Measurements from ENCODE around the gene RAB6B.

The RAB6B gene

DNA sequence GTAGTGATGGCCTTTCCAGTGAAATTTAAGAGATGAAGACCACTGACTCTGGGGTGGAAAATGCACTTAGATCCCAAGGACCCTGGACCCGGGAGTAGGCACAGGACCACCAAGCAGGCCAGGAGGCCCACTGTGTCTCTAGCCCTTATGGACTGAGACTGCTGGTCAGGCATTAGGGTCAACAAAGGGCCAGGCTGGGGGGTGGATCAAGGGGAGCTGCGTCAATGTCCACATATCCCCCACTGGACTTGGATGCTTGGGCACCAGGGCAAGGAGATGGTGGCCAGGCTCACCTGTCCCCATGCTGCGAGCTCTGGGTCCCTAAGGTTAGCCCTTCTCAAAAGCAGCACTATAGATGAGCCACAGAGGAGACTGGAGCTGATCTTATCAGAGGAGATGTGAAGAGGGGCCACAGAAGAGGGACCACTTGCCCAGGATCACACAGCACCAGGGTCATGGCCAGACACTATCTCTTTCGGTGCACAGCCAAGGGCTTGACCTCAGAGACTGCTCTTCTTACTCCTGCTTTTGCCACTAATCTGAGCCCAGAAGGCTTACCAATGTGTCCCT is 14.7 kb downstream of the RAB6B start:
- no peak for DNase-seq

DNA sequence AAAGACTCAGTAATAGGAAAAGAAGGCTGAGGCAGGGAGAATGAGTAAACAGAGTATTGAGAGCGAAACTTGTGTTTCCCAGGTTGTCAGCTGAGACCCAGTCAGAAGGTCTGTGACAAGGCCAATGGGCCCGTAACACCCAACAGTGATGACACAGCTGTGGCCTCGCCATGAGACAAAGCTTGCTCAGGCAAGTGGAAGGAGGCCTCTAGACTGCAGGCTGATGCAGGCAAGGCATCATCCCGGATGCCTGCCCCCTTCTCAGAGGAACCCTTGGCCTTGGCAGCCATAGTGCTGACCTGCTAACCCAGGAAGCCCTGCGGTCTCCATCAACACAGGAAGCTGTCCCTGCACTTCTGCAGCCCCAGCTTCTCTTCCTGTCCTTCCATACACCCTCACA is 15.4 kb downstream of the RAB6B start:
- no peak for DNase-seq

DNA sequence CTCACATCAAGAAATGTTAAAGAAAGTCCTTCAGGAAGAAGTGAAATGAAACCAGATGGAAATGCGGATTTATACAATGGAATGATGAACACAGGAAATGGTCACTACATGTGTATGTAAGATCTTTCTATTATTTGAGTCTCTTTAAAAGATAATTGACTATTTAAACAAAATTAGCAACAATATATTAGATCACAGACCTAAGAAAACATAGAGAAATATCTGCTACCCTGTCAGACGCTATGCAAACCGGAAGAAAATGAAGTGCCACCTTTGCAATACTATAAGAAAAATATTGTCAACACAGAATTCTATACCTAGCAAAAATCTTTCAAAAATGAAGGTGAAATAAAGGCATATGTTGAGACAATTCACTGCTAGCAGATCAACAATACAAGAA is 17.2 kb downstream of the RAB6B start:
- no peak for DNase-seq

DNA sequence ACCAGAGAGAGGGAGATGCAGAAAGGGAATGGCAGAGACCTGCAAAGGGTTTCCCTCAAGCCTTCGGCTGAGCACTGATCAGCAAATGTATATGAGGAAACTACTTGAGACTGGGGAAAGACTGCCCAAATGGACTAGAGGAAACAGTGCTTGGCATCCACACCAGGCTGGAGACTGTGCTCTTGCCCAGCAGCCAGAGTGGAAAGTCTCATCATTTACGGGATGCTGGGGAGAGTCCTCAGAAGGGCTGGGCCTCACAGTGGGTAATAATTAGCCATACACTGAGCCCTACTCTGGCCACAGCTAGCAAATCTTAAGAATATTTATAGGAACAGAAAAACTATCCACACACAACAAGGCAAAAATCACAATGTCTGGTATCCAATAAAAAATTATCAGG is 18.5 kb downstream of the RAB6B start:
- no peak for DNase-seq

DNA sequence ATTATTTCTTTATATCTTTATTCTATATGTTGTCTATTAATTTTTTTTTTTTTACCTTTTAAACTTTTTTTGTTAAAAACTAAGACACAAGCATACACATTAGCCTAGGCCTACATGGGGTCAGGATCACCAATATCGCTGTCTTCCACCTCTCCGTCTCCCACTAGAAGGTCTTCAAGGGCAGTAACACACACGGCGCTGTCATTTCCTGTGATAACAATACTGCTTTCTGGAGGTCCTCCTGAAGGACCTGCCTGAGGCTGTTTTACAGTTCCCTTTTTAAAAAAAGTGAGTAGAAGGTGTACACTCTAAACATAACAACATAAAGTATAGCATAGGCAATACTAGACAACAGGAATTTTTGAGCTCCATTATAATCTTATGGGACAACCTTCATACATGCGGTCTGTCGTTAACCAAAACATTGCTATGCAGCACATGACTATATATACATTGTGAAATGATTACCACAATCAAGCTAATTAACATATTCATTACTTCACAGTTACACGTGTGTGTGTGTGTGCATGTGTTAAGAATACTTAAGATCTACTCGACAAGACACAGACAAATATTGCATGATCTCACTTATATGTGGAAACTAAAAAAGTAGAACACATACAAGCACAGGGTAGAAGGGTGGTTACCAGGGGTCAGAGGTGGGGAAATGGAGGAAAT is 20.8 kb downstream of the RAB6B start:
- no peak for DNase-seq

DNA sequence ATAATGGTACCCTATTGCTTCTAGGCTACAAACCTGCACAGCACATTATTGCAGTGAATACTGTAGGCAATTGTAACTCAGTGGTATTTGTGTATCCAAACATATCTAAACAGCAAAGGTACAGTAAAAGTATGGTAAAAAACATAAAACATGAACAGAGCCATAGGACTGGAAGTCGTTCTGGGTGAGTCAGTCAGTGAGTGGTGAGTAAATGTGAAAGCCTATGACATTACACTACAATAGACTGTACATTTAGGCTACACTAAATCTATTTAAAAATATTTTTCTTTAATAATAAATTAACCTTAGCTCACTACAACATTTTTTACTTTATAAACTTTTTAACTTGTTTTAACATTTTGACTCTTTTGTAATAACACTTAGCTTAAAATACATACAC is 21.3 kb downstream of the RAB6B start:
- no peak for DNase-seq

DNA sequence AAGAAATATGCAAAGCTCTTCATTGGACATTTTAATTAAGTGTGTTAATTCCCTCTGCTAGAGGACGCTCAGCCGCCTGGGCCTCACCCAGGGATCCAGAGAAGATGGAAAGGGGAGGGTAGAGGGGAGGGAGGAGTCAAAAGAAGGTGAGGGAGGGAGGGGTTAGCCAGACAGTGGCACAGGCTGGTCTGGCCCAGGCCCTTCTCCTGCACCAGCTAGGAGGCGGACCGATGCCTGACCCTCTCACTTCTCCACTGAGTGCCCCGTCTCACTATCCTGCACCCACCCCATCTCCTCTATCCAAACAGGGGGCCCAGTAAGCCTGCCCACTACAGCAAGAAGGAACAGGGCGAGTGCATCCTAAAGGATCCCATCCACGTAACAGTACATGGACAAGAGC is 22.9 kb downstream of the RAB6B start:
- no peak for DNase-seq

DNA sequence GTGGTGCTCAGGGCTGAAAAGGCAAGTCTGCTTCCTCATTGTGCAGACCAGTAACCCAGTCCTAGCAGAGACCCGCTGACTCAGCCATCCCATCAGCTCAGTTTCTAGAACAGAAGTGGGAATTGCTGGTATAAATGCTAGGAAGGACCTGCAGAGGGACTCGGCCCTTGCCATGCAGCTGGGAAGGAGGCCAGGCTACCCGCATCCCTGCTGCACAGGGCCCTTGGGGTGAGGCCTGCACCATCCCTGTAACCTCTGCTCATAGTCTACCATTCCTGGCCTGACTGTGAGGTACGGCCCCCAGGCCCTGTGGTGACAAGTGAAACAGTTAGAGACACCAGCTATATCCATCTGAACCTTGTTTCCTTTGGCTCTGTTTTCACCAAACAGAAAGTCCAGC is 23.5 kb downstream of the RAB6B start:
- no peak for DNase-seq

DNA sequence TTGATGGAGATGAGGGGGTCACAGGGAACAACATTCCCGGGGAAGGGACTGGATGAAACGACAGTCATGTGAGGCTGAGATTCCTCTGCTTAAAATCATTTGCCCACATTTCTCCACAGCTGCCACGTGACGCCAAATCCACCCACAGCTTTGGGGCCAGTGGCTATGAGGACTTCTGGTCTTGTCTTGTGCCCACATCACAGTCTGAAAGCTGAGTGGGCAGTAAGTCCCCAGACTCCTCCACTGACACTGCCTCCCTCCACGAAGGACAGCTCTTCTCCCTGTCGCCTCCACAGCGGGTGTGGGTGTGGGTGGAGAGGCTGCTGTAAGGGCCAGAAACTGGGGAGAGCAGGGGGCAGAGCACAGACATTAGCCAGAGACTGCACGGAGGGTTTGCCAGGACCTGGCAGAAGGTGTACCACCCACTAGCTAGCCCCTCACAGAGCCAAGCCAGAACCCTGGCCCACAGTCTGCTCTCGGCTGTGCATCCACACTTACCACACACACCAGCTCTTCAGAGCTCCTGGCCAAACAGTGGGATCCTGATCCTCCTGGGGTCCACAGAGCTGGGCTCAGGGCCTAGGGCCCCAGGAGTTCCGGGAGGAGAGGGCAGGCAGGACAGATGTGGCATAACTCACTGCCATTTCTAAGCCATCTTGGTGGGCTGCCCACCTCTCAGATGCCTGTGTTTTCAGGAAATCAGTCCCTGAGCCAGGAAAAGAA is 24.2 kb downstream of the RAB6B start:
- DNase-seq, result no peak

DNA sequence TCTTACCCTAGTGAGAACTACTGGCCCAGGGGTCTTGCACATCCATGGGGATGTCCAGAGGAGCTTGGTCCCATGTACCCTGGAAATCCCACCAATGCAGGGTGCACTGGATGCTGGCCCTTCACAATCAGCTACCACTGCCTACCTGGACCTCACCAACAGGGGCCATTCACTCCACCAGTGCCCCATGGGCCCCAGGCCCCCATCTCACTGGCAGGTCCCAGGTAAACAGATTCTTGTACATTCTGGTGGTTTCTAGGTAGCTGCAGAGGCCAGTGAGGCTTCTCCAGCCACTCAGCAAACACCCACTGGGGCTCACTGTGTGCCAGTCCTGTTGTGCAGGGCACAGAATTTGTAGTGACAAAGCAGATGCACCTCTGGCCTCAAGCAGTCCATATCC is 24.9 kb downstream of the RAB6B start:
- DNase-seq, result no peak

DNA sequence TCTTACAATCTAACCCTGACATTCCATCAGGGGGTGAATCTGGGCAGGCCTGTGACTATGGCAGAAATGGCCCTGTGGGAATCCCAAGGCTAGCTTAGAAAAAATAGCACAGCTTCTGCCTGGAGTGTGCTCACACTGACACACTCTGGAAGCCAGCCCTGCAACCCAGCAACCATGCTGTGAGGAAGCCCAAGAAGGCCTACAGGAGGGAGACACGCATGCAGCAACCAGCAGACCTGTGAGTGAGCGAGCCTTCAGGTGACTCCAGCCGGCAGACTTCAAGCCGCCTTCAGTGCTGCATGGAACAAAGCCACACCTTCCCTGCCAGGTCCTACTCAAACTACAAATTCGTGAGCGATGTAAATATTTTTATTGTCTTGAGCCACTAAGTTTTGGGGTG is 26.1 kb downstream of the RAB6B start:
- DNase-seq, result no peak

DNA sequence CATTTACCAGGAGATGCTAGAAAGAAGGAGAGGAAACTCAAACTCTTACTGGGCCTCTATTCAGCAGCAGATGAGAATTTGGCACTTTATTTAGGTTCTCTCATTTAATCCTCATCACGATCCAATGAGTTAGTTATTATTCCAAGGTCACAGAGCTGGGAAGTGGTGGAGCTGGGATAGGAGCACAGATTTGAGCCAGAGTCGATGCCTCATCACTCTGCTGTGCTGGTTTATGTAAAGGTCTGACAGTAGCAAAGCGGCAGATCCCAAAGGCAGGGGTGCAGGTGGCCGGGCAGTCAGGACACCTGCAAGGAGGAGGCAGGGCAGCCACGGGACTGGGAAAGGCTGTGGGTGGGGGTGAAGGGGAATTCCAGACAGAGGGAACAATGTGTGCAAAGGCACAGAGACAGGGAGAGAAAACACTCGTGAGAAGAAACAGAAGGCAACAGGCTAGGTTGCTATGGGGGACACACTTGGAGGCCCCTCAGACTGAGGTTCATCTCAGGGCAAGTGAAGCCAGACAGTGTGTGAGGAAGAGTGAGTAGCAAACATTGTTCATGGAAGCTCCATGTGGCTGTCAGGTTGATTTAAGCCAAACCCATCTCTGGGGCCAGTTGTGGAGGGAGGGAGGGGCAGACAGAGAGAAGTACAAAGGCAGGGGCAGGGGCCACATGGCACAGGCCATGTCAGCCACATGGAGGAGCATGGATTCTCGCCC is 26.8 kb downstream of the RAB6B start:
- no peak for DNase-seq

DNA sequence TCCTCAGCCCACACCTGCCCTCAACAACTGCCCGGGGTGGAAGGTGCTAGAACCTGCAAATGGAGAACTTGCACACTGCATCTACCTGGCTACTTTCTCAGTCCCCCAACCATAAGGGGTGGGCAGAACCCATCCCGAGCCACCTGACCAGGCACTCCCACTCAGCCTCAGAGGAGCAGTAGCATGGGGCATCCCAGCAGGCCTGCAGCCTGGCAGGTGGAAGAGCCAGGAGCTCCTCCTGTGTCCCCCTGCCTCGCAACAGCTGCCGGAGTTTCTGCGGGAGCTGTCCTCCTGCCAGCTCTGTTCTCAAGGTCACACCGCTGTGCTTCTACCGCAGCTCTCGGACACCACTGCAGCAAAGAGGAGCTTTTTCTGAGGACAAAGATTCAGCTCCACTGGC is 27.5 kb downstream of the RAB6B start:
- no peak for DNase-seq

DNA sequence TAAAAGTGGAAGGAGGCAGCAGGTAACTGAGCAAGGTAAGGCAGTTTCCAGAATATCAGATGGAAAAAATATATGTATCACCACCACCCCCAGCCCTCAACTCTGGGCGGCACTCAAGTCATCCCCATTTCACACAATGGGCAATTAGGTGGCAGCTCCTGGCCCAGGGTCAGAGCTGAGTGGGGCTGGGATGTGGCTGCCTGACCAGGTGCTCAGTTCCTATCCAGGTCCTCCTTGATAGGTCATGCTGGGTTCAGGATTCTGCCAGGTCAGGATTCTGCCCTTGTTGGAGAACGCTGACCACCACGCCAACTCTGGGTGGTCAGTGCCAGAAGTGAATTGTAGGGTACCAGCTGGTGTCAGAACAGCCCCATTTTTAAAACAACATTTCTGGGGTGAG is 29.5 kb downstream of the RAB6B start:
- no peak for DNase-seq

DNA sequence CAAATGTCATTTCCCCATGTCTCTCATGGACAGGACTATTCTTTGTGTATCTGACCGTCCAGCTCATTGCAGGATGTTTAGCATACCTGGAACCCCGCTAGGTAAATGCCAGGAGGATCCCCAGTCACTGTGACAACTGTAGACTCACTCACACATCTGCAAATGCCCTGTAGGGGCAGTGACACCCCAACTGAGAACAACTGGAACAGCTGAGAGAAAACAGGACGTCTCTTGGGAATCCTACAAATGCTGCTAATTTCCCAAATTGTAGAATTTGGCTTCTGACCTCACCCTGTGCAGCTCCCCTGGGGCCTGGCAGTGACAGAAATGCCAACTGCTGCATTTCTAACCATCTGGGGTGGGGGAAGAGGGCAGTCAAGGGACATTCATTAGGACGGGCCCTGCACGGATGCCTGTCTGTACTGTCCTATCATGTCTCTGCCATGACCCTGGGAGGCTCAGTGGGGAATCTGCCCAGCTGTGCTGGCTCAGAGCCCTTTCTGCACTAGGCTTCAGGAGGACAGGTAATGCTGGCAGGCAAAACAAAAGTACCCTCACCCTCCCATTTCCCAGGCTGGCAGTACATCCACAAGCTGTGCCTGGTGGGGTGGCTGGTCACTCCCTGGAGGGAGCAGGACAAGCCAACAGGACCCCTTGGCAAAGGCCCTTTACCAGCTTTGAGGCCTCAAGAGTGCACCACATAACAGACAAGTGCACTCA is 30.4 kb downstream of the RAB6B start:
- DNase-seq, result no peak

DNA sequence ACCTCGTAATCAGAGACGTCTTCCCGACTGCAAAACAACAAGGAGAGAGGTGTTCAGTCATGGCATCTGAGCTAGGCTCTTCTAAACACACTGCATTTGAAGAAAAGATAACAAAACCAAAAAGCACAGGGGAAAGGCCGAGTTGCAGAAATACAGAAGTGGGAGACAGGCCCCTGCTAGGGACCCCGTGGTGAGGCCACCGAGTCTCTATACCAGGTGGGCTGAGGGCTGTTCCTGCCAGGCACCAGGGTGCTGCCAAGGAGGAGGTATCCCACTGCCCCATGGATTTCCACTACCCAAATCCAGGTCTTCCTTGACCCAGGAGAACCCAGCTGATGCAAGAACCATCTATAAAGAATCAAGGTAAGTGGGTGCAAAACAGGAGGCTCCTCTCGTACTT is 31.1 kb downstream of the RAB6B start:
- no peak for DNase-seq

DNA sequence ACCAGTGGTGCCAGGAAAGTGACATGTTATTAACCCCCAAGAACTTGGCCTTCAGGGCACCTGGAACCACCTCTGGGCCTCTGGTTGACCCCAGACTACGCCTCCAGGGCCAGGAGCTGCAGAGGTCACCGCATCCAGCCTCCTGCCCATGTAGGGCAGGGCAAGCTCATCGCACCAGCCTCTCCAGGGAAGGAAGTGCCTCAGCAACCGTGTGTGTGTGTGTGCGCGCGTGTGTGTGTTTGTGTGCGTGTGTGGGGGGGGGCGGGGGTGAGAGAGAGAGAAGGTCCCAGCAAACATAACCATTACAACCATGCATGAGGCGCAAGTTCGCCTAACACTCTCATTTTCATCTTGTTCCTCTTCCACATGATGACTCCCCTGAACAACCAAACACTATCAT is 31.8 kb downstream of the RAB6B start:
- DNase-seq, result no peak

DNA sequence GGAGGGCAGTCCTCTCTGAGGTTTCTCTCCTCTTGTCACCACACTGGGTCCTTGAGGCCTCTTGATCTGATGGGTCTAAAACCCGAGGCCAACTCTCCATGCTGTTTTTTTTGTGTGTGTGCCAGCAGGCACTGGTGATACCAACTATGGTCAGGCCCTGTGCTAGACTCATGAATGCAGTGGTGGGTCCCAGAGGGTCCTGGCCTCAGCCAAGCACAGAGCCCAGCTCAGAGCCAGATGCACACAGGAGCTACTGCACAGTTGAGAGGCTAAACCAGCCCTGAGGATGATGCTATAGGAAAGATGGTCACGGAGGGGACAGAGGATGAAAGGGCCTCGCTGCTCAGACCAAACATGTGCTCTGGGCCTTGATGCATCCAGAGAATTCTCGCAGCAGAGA is 33.5 kb downstream of the RAB6B start:
- no peak for DNase-seq

DNA sequence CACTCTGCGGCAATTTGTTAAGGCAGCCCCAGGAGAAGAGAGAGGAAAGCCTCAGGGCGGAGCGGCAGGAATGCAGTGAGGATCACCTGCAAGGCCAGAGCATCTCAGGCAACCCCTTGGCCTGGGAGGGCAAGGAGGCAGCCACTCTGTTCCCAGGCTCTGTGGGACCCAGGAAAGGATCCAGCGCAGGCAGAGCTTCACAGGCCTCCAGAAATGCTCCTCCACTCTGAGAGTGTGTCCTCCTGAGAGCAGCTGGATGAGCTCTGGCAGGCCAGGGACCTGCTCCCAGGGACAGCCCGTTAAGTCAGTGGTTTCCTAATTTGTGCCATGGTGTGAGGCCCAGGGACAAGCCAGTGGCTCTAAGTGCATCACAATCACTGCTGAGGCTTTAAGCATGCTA is 35.2 kb downstream of the RAB6B start:
- DNase-seq, result no peak

DNA sequence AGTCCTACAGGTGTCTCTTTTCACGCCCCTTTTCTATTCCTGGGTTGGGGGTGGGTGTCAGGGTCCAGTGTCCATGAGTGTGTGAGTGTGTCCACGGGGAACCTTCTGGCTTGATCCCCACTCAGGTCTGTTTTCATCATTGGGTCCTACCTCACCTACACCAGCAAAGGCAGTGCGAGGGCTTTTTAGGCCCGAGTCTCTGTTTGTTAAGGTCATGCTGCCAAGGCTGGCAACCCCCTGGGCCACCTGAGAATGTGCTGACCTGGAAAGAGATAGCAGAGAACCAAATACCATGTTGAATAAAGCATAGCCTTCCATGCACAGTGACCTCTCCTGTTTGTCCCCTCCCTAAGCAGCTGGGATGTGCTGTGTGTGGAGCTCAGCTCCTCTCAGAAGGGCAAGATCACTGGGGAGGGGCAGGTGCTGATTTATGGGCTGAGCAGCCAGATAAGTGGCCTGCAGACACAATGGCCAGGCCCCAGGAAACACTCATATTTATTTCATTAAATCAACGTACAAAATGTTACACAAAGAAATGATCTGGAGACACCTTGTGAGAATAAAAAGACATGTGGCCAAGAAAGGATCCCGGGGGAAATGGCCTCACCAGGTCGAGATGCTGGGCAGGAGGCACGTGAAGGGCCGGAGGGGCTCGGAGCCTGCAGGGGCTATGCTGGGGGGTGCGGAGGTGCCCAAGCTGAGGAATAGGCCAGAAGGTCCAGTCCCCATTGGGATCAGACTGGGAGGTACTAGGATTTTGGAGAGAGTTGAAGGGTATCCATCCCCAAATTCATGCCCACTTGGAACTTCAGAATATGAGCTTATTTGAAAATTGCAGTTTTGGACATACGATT is 36.1 kb downstream of the RAB6B start:
- DNase-seq, result no peak

DNA sequence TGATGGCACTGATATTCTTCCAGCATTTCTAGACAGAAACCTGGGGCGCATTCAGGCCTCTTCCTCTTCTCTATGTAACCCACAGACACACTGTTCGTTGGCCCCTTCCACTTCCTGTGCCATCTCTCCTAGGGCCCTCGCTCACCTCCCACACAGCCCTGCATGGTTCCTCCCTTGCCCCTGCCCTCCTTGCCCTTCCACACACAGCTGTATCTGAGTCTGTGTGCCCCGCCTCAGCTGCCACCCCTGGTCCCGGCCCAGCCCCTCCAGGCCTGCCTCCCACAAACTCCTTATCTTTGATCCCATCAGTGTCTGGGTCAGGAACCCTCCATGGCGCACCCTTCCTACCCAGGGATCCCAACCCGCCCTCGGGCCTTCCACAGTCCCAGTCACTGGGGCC is 37.9 kb downstream of the RAB6B start:
- no peak for DNase-seq

DNA sequence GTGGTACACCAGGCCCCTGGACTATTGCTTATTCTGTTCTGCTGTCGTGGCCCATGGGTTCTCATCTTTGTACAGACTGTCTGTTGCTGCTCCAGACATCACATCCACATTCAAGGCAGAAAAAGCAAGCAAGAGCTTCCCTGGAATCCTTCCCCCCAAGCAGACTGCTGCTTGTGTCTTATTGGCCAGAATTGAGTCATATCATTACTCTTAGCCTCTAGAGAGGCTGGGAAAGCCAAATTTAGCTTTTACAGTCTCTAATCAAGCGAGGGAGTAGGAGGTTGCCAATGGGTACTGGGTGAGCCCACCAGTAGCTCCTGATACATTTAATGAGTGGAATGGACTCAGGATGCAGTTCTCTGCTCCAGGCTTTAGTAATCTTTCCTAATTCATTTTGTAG is 39.4 kb downstream of the RAB6B start:
- peak; percentile 35 for DNase-seq
